Osteoblast (primary cell): Measurements from ENCODE around the gene NDUFS5. TPM values are rescaled to one million over a fixed set of nuclear protein-coding genes. Genes with fewer than 3 reads are reported as not detected.

Source experiments
- DNase-seq: peaks from one replicate; pipeline ENCODE4 v3.0.0; 2011; ENCODE audit warnings: low spot score, mixed read lengths; ENCODE audit not compliant: insufficient read length; ENCODE audit errors: missing footprints
- H2AFZ ChIP-seq: 2 replicates; pipeline ENCODE4 v1.6.0; 2011; ENCODE audit warnings: mild to moderate bottlenecking, low read length
- H3K27ac ChIP-seq: 2 replicates; pipeline ENCODE4 v1.5.1; 2011; ENCODE audit warnings: mild to moderate bottlenecking, low read depth, low read length, moderate library complexity
- H3K27me3 ChIP-seq: 2 replicates; pipeline ENCODE4 v1.6.0; 2012; ENCODE audit warnings: mild to moderate bottlenecking, control low read depth, inconsistent platforms, low read length, moderate library complexity; ENCODE audit not compliant: insufficient read depth
- H3K36me3 ChIP-seq: 2 replicates; pipeline ENCODE4 v1.5.1; 2011; ENCODE audit warnings: mild to moderate bottlenecking, low read length, control low read depth, moderate library complexity; ENCODE audit not compliant: insufficient read depth
- H3K4me1 ChIP-seq: 2 replicates; pipeline ENCODE4 v1.5.1; 2011; ENCODE audit warnings: mild to moderate bottlenecking, low read length, control low read depth, moderate library complexity; ENCODE audit not compliant: insufficient read depth
- H3K4me2 ChIP-seq: 2 replicates; pipeline ENCODE4 v1.6.0; 2011; ENCODE audit warnings: mild to moderate bottlenecking, low read length; ENCODE audit not compliant: insufficient read depth
- H3K4me3 ChIP-seq: fragments of 200-600 bp; sonication (generic); 3 replicates; pipeline ENCODE4 v1.5.1; 2012; ENCODE audit warnings: mild to moderate bottlenecking, low read length, inconsistent platforms; ENCODE audit not compliant: insufficient read depth
- H3K79me2 ChIP-seq: 2 replicates; pipeline ENCODE4 v1.6.0; 2012; ENCODE audit warnings: mild to moderate bottlenecking, low read length, control low read depth, inconsistent platforms; ENCODE audit not compliant: insufficient read depth
- H3K9me3 ChIP-seq: 2 replicates; pipeline ENCODE4 v1.5.1; 2011; ENCODE audit warnings: low read depth, low read length, control low read depth
- H4K20me1 ChIP-seq: 2 replicates; pipeline ENCODE4 v1.6.0; 2012; ENCODE audit warnings: mild to moderate bottlenecking, low read length, control low read depth; ENCODE audit not compliant: insufficient read depth
- total RNA-seq: library from RNA; depleted of rRNA; stranded (reverse); fragments of >200 nt; gene quantifications from 2 replicates; pipeline ENCODE4 v1.2.3, GENCODE V29; 2012
- TF ChIP-seq, protein P1 (sequence below): IDR thresholded peaks from 2 replicates; pipeline ENCODE4 v1.5.1; 2011; ENCODE audit warnings: mild to moderate bottlenecking, low read depth, low read length, moderate library complexity; ENCODE audit errors: extremely low read depth

The NDUFS5 gene
- total RNA-seq, 1 donor = 240 TPM

- Histone ChIP-seq H3K4me3 (no peak overlapping the region), H3K27me3 (no peaks in the 10 kb centered on the region), H3K4me1 (peaks cover 15% of the 10 kb centered on the region), H3K36me3 (peaks cover 3% of the 10 kb centered on the region), H3K9me3 (no peaks in the 10 kb centered on the region), H3K79me2 (no peaks in the 10 kb centered on the region), H3K27ac (peak overlapping the region; percentile 90), H4K20me1 (no peaks in the 10 kb centered on the region), H3K4me2 (peak overlapping the region; percentile 53), H2AFZ (peak overlapping the region; percentile 35)
- TF ChIP-seq, protein P1, sequence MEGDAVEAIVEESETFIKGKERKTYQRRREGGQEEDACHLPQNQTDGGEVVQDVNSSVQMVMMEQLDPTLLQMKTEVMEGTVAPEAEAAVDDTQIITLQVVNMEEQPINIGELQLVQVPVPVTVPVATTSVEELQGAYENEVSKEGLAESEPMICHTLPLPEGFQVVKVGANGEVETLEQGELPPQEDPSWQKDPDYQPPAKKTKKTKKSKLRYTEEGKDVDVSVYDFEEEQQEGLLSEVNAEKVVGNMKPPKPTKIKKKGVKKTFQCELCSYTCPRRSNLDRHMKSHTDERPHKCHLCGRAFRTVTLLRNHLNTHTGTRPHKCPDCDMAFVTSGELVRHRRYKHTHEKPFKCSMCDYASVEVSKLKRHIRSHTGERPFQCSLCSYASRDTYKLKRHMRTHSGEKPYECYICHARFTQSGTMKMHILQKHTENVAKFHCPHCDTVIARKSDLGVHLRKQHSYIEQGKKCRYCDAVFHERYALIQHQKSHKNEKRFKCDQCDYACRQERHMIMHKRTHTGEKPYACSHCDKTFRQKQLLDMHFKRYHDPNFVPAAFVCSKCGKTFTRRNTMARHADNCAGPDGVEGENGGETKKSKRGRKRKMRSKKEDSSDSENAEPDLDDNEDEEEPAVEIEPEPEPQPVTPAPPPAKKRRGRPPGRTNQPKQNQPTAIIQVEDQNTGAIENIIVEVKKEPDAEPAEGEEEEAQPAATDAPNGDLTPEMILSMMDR = no peak
- DNase-seq = no peak
These were observed 20.6 kb downstream of the NDUFS5 start for GRCh38 chr1:39046613-39047210.

GRCh38 chr1:39047374-39048229, 21.5 kb downstream of the NDUFS5 start:
- peak overlapping the region; percentile 53 for H3K4me2 ChIP-seq
- H3K4me1 ChIP-seq = peaks cover 15% of the 10 kb centered on the region
- peak; percentile 93 for DNase-seq
- H3K27ac ChIP-seq = peak overlapping the region; percentile 90
- H4K20me1 ChIP-seq = no peaks in the 10 kb centered on the region
- H2AFZ ChIP-seq = peak overlapping the region; percentile 35
- no peak overlapping the region for H3K4me3 ChIP-seq
- H3K36me3 ChIP-seq = peaks cover under 1% of the 10 kb centered on the region
- H3K79me2 ChIP-seq = no peaks in the 10 kb centered on the region
- TF ChIP-seq, protein P1 = no peak
- no peaks in the 10 kb centered on the region for H3K9me3 ChIP-seq
- H3K27me3 ChIP-seq = no peaks in the 10 kb centered on the region

DNA sequence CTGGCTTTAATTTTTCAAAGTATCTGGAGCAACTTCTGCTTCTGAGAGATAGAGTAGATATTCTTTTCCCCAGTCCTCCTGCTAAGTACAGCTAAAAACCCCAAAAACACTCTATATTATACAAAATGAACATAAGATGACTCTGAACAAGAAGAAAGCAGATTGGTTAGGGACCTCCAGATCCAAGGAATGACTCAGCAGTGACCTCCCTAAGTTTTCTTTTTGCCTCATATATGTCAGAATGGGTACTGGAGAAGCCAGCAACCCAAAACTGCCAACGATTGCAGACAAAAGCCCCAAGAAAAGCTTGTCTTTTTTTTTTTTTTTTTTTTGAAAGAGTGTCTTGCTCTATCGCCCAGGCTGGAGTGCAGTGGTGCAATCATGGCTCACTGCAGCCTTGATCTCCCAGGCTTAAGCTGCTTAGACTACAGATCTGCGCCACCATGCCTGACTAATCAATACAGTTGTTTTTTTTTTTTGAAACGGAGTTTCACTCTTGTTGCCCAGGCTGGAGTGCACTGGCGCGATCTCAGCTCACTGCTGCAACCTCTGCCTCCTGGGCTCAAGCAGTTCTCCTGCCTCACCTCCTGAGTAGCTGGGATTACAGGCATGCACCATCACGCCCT, 22.7 kb downstream of the NDUFS5 start:
- Histone ChIP-seq H4K20me1 (no peaks in the 10 kb centered on the region), H3K79me2 (no peaks in the 10 kb centered on the region), H3K9me3 (no peaks in the 10 kb centered on the region), H2AFZ (no peak overlapping the region), H3K4me2 (no peak overlapping the region), H3K4me1 (peaks cover 15% of the 10 kb centered on the region), H3K27me3 (no peaks in the 10 kb centered on the region), H3K27ac (peak overlapping the region; percentile 90), H3K36me3 (no peaks in the 10 kb centered on the region), H3K4me3 (no peak overlapping the region)
- DNase-seq = no peak
- TF ChIP-seq, protein P1 = no peak

GRCh38 chr1:39050001-39050400, 23.9 kb downstream of the NDUFS5 start:
- H3K4me3 ChIP-seq = no peak overlapping the region
- H3K9me3 ChIP-seq = no peaks in the 10 kb centered on the region
- no peaks in the 10 kb centered on the region for H3K79me2 ChIP-seq
- H4K20me1 ChIP-seq = no peaks in the 10 kb centered on the region
- no peak for DNase-seq
- H3K27ac ChIP-seq = no peak overlapping the region
- H3K4me2 ChIP-seq = no peak overlapping the region
- peaks cover 15% of the 10 kb centered on the region for H3K4me1 ChIP-seq
- H3K27me3 ChIP-seq = no peaks in the 10 kb centered on the region
- no peak overlapping the region for H2AFZ ChIP-seq
- H3K36me3 ChIP-seq = no peaks in the 10 kb centered on the region
- TF ChIP-seq, protein P1 = no peak
